GM18858 (cell line): Measurements from ENCODE around the gene CACTIN.
"Not testable (repeated sequence)": the region's sequence is repeated elsewhere in the genome, so short reads cannot be mapped to it uniquely, and the experiment has no call there.

Experiments used
- ATAC-seq: cut with Tn5 transposase; IDR thresholded peaks from one replicate; pipeline ENCODE4 v1.9.1; 2021; ENCODE audit not compliant: unreplicated experiment

CACTIN gene

GRCh38 chr19:3590991-3591659 is 35.5 kb downstream of the CACTIN start:
- no peak for ATAC-seq

GRCh38 chr19:3589949-3590348 is 36.6 kb downstream of the CACTIN start:
- ATAC-seq = no peak

- ATAC-seq = no peak
Observed at GRCh38 chr19:3589439-3589838, 37.2 kb downstream of the CACTIN start.

- ATAC-seq = no peak
Observed at GRCh38 chr19:3586707-3587346, 39.8 kb downstream of the CACTIN start.

- ATAC-seq = no peak
Observed at GRCh38 chr19:3586127-3586626, 40.4 kb downstream of the CACTIN start.

- no peak for ATAC-seq
Observed at GRCh38 chr19:3585301-3586126, 41.1 kb downstream of the CACTIN start, which contains the start of gene GIPC3. Gene GIPC3, plus strand, starts transcription at chr19:3585478. Its CDS starts 120 bp downstream, at chr19:3585598.

- not testable (repeated sequence) for ATAC-seq
Observed at GRCh38 chr19:3584036-3584802, 42.4 kb downstream of the CACTIN start.

- ATAC-seq = not testable (repeated sequence)
Observed at GRCh38 chr19:3581792-3582191, 44.8 kb downstream of the CACTIN start.

GRCh38 chr19:3580156-3580934 is 46.2 kb downstream of the CACTIN start:
- ATAC-seq = no peak

- ATAC-seq = no peak
Observed at GRCh38 chr19:3578390-3578789, 48.2 kb downstream of the CACTIN start.

- ATAC-seq = no peak
Observed at GRCh38 chr19:3577723-3578344, 48.8 kb downstream of the CACTIN start.

- ATAC-seq = no peak
Observed at GRCh38 chr19:3576696-3577443, 49.7 kb downstream of the CACTIN start.

- no peak for ATAC-seq
Observed at GRCh38 chr19:3575949-3576673, 50.5 kb downstream of the CACTIN start.

GRCh38 chr19:3575260-3575741 is 51.3 kb downstream of the CACTIN start:
- ATAC-seq = no peak

GRCh38 chr19:3573858-3574637 is 52.5 kb downstream of the CACTIN start:
- no peak for ATAC-seq

- no peak for ATAC-seq
Observed at GRCh38 chr19:3573162-3573857, 53.3 kb downstream of the CACTIN start.

- ATAC-seq = no peak
Observed at GRCh38 chr19:3572855-3573161, 53.8 kb downstream of the CACTIN start, which contains the start of gene HMG20B. Gene HMG20B, plus strand, starts transcription at chr19:3572944. Its CDS starts 366 bp downstream, at chr19:3573310.
